Cardiac fibroblast (primary cell): Measurements from ENCODE around the gene ATMIN.

ENCODE experiments used
- DNase-seq, 2 donors: peaks; one replicate each; pipeline versions ENCODE4 v3.0.0 to v3.0.0-alpha.2; 2010; ENCODE audit warnings: low read depth in 2 of 2
- H3K4me3 ChIP-seq, 2 donors: replicated peaks in 1 of 2; 1 replicate in 1 of 2; 2 replicates in 1 of 2; pipeline ENCODE4 v1.5.1; 2011; ENCODE audit warnings: low read depth in 2 of 2, low read length in 2 of 2, mild to moderate bottlenecking in 2 of 2, moderate library complexity in 1 of 2
- TF ChIP-seq, protein P1 (sequence below): IDR thresholded peaks from one replicate; pipeline ENCODE4 v1.5.1; 2011; ENCODE audit warnings: low read depth, mild to moderate bottlenecking, low read length, inconsistent platforms

The ATMIN gene

DNA sequence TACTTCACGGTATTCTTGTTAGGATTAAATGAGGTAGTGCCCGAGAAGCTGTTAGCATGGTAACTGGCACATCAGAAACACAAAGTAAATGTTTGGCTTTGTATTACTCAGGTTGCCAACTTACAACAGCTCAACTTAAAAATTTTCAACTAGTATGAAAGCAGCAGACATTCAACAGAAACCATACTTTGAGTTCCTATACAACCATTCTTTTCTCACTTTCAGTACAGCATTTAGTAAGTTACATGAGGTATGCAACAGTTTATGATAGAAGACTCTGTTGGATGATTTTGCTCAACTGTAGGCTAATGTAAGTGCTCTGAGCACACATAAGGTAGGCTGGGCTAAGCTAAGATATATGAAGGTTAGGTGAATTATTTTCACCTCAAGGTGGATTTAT lies 21.0 kb upstream of the ATMIN start:
- no peak for DNase-seq
- TF ChIP-seq, protein P1, sequence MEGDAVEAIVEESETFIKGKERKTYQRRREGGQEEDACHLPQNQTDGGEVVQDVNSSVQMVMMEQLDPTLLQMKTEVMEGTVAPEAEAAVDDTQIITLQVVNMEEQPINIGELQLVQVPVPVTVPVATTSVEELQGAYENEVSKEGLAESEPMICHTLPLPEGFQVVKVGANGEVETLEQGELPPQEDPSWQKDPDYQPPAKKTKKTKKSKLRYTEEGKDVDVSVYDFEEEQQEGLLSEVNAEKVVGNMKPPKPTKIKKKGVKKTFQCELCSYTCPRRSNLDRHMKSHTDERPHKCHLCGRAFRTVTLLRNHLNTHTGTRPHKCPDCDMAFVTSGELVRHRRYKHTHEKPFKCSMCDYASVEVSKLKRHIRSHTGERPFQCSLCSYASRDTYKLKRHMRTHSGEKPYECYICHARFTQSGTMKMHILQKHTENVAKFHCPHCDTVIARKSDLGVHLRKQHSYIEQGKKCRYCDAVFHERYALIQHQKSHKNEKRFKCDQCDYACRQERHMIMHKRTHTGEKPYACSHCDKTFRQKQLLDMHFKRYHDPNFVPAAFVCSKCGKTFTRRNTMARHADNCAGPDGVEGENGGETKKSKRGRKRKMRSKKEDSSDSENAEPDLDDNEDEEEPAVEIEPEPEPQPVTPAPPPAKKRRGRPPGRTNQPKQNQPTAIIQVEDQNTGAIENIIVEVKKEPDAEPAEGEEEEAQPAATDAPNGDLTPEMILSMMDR: no peak
- H3K4me3 ChIP-seq: no peak overlapping the region

DNA sequence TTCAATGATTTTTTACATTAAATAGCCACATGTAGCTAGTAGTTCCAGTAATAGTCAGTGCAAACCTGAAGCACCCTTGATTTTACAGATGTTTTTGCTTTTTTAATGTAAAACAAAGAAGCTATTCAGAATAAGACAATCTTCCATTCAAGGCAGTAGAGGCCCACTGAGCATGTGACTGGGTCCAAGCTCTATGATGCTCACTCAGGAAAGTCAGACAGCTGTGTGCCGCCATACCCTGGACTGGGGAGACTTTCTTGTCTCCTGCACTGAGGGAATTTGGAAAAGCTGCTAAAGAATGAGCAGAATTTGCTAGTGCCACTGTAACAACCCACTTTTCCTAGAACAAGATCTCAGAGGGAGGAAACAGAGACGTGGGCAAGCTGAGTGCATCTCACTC lies 17.1 kb upstream of the ATMIN start:
- H3K4me3 ChIP-seq: no peak overlapping the region
- DNase-seq: no peak
- TF ChIP-seq, protein P1: no peak

DNA sequence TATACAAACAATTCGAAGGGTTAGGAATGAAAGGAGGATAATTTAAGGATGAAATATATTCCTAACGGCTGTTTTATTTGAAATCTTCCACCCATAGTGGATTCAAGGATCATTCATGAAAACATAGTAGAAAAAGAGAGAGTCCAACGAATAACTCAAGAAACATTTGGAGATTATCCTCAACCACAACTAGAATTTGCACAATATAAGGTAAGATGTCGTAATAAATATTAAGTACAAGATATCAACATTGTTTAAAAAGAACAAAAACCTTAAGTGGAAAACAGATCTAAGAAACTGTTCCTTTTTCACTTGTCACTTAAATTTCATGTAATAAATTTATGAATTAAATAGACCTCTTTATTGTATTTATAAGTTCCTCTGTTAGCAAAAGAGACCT lies 9.2 kb upstream of the ATMIN start:
- no peak overlapping the region for H3K4me3 ChIP-seq
- TF ChIP-seq, protein P1: no peak
- DNase-seq: no peak

DNA sequence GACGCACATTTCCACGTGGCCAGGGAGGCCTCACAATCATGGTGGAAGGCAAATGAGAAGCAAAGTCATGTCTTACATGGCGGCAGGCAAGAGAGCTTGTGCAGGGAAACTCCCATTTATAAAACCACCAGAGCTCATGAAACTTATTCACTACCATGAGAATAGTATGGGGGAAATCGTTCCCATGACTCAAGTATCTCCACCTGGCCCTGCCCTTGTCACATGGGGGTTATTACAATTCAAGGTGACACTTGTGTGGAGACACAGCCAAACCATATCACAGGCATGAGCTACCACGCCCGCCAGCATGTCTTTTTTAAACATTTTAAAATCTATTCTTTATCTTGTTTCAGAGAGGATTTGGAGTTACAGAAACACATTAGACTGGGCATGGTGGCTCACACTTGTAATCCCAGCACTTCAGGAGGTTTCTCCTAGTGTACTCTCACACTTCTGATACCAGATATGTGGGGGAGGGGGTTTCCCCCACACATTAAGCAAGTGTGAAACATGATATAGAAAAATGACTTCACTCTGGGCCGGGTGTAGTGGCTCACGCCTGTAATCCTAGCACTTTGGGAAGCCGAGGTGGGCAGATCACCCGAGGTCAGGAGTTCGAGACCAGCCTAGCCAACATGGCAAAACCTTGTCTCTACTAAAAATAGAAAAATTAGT lies 5.6 kb upstream of the ATMIN start:
- H3K4me3 ChIP-seq: no peak overlapping the region
- DNase-seq: no peak
- TF ChIP-seq, protein P1: no peak

DNA sequence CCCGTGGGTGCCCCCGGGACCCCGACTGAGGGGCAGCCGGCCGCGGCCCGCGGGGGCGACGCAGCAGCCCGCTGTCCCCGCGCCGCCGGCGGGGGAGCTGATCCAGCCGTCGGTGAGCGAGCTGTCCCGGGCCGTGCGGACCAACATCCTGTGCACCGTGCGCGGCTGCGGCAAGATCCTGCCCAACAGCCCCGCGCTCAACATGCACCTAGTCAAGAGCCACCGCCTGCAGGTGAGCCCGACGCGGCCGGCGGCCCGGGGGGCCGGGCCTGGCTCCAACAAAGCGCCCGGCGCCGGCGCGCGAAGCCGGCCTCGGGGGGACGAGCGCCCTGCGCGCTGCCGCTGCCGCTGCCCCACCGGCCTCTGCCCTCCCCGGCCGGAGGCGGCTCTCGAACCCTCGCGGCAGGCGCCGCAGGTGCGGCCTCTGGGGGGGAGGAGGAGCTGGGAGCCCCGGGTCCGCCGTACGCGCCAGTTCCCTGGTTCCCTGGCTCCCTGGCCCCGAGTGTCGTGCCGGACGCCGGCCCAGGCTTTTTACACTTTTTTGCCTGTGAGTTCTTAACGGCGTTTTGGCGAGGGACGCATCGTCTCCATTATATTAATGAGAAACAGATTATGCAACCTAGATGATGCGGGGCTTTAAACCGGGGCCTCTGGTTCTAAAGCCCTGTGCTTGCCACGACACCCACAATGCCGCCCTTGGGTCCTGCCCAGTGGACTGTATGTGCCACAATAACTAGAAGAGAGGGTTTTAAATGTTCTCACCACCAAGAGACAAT lies 521 bp downstream of the ATMIN start:
- DNase-seq: peak; percentile 23 to 36
- TF ChIP-seq, protein P1: no peak
- peak overlapping the region; percentile 67 to 70 for H3K4me3 ChIP-seq

DNA sequence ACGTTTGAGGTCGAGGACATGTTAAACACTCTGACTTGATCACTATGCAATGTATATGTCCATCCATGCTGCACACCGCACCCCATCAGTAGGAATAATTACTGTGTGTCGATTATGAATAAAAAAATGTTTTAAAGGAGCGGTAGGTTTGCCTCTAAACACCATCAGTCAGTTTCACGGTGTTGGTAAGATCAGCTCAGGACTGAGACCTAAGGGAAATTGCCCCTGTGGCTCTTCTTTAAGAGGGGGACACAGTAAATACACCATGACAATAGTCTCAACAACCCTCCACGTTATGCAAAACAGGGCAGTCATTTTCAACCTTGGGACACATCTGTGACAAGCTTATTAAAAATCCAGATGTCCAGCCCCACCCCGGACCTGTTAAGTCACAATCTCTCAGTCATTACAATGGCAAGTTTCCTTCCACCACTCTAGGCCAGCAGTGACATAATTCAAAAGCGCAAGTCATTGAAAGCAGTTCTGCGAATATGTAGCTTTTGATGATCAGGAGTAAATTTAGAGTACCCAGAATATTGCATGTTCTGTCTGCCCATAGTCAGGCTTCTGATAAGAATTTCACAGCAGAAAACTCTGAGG lies 1.2 kb downstream of the ATMIN start:
- TF ChIP-seq, protein P1: no peak
- peak overlapping the region; percentile 67 to 70 for H3K4me3 ChIP-seq
- peak; percentile 3 to 42 for DNase-seq
